Head of caudate nucleus (tissue), 42 donors: ENCODE data around the gene CDC42EP4.
"Not testable (repeated sequence)": the region's sequence is repeated elsewhere in the genome, so short reads cannot be mapped to it uniquely, and the experiment has no call there.

Experiments used
- DNase-seq, 42 donors: peaks; one replicate each; pipeline versions ENCODE4 v3.0.0 to v3.0.0-alpha.2; 2020 to 2021; ENCODE audit warnings: mixed read lengths in 7 of 42
- intact Hi-C: fragments of 100-400 bp; cut with DNase I; formaldehyde crosslinking; loops from one replicate; pipeline ENCODE4 v1.15.0; 2022

Gene CDC42EP4

GRCh38 chr17:73267648-73268537 is 43.9 kb downstream of the CDC42EP4 start:
- DNase-seq = peak; percentile 54 to 92 (median 82)

DNA sequence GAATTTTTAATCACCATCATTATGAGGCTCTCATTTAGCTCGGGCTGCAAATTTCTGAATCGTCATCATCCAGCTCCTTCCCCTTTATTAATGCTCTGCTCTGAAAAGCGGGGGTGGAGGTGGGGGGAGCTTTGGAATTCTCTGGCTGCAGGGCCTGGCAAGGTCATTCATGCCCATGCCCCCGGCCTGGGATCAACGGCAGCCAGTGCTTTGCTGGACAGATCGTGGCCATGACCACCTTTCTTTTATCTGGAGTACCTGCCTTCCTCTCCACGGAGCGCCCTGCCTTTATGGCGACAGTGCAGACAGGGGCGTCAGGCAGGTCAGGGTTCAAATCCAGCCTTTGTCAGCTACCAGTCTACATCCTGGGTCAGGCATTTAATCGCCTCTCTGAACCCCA is 45.0 kb downstream of the CDC42EP4 start:
- intact Hi-C loops = no loop called here
- no peak for DNase-seq

More at GRCh38 chr17:73267648-73268537, 43.9 kb downstream of the CDC42EP4 start:
- intact Hi-C loops = no loop called here

GRCh38 chr17:73265646-73266640 is 45.9 kb downstream of the CDC42EP4 start:
- intact Hi-C loops = no loop called here
- no peak for DNase-seq

GRCh38 chr17:73264448-73264847 is 47.4 kb downstream of the CDC42EP4 start:
- intact Hi-C loops, DNase-seq: not testable (repeated sequence)

DNA sequence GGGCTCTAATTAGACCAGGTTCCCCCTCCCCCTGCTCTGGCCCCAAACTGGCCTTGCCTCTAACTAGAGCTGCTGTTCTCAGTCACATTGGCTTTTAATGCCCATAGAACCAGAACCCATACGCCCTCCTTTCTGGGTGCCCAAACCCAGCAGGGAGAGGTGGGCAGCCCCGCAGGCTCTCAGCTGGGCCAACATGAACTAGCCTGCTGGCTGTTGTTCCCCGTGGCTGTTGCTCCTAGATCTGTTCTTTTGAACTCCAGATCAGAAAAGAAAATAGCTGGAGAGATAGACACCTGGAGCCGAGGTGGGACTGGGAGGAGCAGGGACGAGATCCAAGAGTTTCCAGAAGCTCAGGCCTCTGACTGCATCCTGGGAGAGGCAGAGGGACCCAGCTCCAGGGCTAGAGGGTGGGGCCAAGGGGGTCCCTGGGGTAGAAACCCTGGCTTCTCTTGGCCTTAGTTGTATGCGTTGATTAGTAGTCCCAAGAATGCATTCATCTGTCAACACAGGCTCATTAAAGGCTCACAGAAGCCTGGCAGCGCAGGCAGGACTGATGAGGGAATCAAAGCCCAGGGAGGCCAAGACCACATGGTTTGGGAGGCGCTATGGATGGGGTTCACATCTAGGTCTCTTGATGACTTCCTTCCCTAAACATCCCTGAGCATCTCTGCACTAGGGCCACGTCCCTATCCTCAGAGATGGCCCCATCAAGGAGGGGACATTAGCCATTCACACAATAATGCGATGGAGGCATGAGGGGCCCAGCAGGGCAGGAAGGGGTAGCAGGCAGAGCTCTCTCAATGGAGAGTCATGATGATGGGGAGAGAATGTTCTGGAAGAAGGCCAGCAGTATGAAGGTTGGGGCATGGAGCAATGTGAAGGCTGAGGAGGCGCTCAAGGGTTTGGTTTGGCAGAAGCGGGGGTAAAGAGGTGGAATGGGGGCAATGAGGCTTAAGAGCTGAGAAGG is 48.8 kb downstream of the CDC42EP4 start:
- intact Hi-C loops = no loop called here
- peak in 5 of 42 donors; percentile 16 to 52 (median 45) for DNase-seq

- peak; percentile 60 to 89 (median 77) for DNase-seq
- intact Hi-C loops = no loop called here
Observed at GRCh38 chr17:73261952-73262675, 49.7 kb downstream of the CDC42EP4 start.

DNA sequence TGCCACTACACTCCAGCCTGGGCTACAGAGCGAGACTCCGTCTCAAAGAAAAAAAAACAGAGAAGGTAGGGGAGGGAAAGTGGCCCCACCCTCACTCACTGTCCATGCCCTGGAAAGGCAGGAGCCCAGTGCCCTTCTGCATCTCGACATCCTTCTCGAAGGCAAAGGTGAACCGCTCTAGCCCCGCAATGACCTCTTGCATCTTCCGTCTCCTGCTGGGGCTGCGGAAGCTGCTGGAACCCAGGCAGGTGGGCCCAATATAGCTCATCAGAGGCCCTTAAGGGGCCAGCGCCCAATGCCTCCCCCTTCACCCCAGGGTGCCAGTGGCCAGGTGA is 50.2 kb downstream of the CDC42EP4 start, which contains the start of gene CPSF4L:
Gene CPSF4L, minus strand, starts transcription at position 264 of the 335 bp plus-strand sequence. Its CDS starts 62 bp downstream, at position 202.
- peak in 1 of 42 donors; percentile 23 for DNase-seq
- intact Hi-C loops = no loop called here

- peak in 3 of 42 donors; percentile 9 to 18 (median 10) for DNase-seq
- intact Hi-C loops = no loop called here
Observed at GRCh38 chr17:73257516-73257915, 54.3 kb downstream of the CDC42EP4 start.

GRCh38 chr17:73256220-73256619 is 55.6 kb downstream of the CDC42EP4 start:
- DNase-seq = peak in 2 of 42 donors; percentile 14 to 19
- intact Hi-C loops = loop anchor here (1.0 kb wide), 1 partner anchor 114 kb away; no protein-coding TSS in a partner anchor

DNA sequence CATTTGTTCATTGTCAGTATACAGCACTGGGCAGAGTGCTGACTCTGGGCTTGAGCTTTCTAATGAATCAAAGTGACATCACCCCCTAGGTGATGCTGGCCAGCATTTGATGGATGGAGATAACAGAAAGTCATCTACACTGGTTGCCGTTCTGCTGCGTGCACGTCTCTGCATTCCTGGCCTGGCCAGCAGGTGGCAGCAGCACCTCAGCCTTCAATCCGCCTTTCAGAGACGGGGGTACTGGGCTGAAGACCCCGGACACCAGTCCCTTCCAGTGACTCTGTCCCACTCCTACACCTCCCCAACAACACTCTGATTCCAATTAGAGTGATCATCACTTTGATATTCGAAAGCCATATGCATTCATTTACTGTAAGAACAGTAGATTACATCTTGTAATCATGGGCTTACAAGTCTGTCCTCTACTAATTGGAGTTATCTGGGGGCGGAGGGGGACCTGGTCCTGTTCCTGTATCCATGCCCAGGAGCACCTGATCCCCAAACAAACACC is 56.1 kb downstream of the CDC42EP4 start:
- peak; percentile 33 to 88 (median 73) for DNase-seq
- intact Hi-C loops = loop anchor here (1.0 kb wide), 1 partner anchor 115 kb away; no protein-coding TSS in a partner anchor

DNA sequence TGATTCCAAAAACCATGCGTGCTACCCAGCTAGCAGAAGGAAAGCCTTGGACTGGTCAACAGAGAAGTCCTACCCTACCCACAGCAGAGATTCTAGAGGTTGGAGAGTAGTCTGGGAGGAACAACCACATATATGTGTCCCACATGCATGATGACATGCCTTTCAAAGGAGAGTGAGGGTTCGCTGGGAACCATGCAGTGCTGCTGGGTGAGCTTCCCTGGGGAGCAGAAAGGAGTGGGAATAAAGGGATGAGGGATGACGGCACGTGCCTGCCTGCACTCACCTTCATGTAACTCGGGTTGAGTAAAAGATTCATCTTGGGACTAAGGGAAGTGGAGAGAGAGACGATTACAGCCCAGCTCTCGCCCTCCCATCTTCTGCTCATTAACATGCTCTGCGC is 59.9 kb downstream of the CDC42EP4 start:
- intact Hi-C loops = no loop called here
- peak in 1 of 42 donors; percentile 2 for DNase-seq

- intact Hi-C loops = no loop called here
- DNase-seq = peak in 1 of 42 donors; percentile 11
Observed at GRCh38 chr17:73250851-73251640, 60.8 kb downstream of the CDC42EP4 start.

GRCh38 chr17:73249700-73250099 is 62.1 kb downstream of the CDC42EP4 start:
- intact Hi-C loops = no loop called here
- DNase-seq = no peak

GRCh38 chr17:73248532-73248931 is 63.3 kb downstream of the CDC42EP4 start:
- peak in 1 of 42 donors; percentile 3 for DNase-seq
- intact Hi-C loops = no loop called here

DNA sequence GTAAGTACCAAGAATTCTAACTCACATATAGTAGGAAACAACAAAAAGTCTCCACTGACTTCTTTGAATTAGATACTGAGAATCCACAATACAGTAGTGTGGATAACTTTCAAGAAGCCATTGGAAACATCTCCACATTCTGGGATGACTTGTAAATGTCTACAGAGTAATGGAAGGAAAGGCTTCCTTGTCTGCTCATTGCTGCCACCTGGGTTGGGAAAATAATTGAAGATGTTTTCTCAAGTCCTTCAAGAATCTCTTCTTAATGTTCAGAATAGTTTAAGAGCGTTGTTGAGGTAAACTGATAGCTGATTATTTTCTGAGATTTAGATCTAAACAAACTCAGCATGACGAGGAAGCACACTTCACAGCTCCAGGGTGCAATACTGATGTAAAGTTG is 64.1 kb downstream of the CDC42EP4 start:
- intact Hi-C loops = no loop called here
- DNase-seq = no peak

- intact Hi-C loops = no loop called here
- DNase-seq = no peak
Observed at GRCh38 chr17:73240561-73240960, 71.2 kb downstream of the CDC42EP4 start.

DNA sequence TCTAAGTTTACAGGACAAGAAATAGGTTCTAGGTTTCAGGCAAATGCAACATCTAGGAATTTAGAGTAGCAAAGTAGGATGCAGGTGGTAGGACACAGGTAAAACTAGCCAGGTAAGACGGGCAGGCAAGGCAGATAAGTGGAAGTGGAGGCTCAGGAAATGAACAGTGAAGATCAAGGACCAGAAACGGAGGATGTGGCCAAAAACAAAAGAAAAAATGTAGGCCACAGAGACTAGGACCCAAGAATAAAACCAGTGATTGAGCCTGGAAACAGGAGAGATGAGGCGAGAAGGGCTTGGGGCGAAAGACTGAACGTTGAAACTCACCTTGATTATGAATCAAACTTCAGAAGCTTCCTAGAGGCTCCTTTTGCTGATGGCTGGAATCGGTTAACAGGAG is 74.1 kb downstream of the CDC42EP4 start:
- no peak for DNase-seq
- intact Hi-C loops = no loop called here
